Mesodermal cell (in vitro differentiated cells): Measurements from ENCODE around the gene RNF19B.

Experiments
- H3K27ac ChIP-seq: 2 replicates; pipeline ENCODE4 v1.7.0; 2013; ENCODE audit warnings: mild to moderate bottlenecking, low read depth, low read length, moderate library complexity; ENCODE audit not compliant: severe bottlenecking
- H3K36me3 ChIP-seq: 2 replicates; pipeline ENCODE4 v1.7.1; 2013; ENCODE audit warnings: mild to moderate bottlenecking, low read length, moderate library complexity; ENCODE audit not compliant: control insufficient read depth, insufficient read depth
- H3K4me1 ChIP-seq: one replicate; pipeline ENCODE4 v1.7.1; 2013; ENCODE audit warnings: mild to moderate bottlenecking, low read length; ENCODE audit not compliant: insufficient read depth, control insufficient read depth, poor library complexity, severe bottlenecking
- H3K4me3 ChIP-seq: 2 replicates; pipeline ENCODE4 v1.7.0; 2013; ENCODE audit warnings: low read length, control low read depth, mild to moderate bottlenecking; ENCODE audit not compliant: insufficient read depth, poor library complexity, severe bottlenecking; ENCODE audit errors: extremely low read depth
- H3K9me3 ChIP-seq: 2 replicates; pipeline ENCODE4 v1.7.1; 2013; ENCODE audit warnings: mild to moderate bottlenecking, low read length, moderate library complexity; ENCODE audit not compliant: control insufficient read depth
- WGBS, 2 experiments: methylation state at CpG; one replicate each; pipeline ENCODE4 v1.1.5; 2013; ENCODE audit warnings: missing lambda C conversion rate in 2 of 2; ENCODE audit not compliant: insufficient coverage in 2 of 2; 5-methylcytosine and 5-hydroxymethylcytosine counted together

The RNF19B gene

DNA sequence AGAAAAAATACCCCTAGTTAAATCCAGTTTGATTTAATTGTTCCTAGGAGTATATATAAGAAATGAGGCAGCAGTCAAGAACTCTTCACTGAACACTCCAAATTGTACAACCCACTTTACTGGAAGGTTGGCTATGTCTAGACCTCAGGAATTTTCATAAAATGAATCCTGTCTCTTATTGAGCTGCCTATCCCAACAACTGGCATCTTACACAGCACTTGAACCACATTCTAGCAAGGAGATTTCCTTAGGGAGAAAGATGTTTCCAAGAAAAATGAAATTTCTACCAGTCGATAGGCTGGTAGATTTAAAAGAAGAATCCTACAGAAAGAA is 16.3 kb downstream of the RNF19B start:
- Histone ChIP-seq H3K9me3 (no peaks in the 10 kb centered on the region), H3K27ac (no peak overlapping the region), H3K36me3 (peaks cover 35% of the 10 kb centered on the region), H3K4me3 (no peak overlapping the region), H3K4me1 (peaks cover under 1% of the 10 kb centered on the region)
- WGBS, 2 experiments, result 100% methylated on average over 1 of the region's 1 CpG; no CpG with 5 or more reads in 1 of the 2 experiments

DNA sequence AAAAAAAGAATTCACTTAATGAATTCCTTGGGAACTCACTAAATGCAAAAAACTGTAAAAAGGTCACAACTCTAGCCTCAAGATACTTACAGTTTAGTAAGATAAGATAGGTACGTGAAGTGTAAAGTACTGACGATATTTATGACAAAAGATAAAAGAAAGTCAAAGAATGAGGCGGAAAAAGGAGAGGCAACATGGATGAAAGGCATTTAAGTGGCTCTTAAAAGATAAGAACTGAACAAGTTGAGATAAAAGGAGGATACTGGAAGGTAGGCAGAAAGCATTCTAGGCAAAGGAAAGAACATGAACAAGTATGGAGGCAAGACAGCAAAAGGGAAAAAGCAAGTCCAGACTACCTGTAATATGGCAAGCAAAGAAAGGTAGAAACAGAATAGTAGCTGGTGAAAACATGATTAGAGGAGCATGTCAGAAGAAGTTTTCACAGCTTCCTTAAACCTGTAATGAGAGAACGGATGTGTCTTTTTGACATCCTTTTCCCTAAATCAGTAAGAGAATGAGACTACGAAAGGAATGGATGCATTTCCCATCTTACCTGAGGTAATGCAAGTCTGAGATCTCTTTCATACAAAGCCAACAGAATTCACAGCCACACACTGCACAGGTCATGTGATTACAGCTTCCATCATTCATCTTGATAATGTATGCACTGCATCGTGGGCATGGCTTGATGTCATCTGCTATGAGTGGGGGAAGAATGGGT is 16.8 kb downstream of the RNF19B start:
- Histone ChIP-seq H3K4me1 (no peaks in the 10 kb centered on the region), H3K9me3 (no peaks in the 10 kb centered on the region), H3K4me3 (no peak overlapping the region), H3K27ac (no peak overlapping the region), H3K36me3 (peaks cover 39% of the 10 kb centered on the region)
- WGBS, 2 experiments, result 79 to 91% methylated on average over 5 of the region's 6 CpGs

DNA sequence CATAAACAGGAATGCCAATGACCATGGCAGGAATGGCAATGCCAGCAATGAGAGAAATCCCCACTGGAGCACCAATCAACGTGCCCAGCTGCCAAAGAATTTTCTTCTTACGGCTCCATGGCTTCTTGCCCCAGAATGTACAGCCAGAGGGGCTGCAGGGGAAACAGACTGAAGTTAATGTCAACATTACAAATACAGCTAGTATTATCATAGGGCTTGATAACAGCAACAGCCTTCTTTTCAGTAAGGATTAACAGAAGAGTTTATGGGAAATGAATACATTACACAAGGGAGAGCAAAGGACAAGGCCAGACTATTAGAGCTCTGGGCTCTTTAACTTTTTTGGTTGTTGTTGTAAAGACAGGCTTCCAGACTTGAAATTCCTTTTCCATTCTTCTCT is 18.2 kb downstream of the RNF19B start:
- WGBS, 2 experiments, result 93 to 100% methylated on average over 2 of the region's 2 CpGs

DNA sequence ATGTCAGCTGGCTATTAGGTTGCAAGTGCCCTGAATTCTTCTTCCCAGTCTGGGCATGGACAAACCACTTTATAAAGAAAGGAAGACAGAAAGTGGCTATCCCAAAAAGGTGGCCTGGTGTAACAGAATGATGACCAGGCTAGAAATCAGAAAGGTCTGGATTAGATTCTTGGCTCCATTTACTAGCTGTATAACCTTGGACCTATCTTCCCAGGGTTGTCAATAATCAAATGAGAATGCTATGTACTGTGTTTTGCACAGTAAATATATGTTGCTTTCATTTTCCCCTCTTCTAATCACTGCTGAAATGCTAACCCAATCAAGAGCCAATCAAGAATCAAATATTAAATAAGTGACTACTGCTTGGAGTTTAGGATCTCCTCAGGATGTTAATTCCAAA is 20.4 kb downstream of the RNF19B start:
- Histone ChIP-seq H3K36me3 (peaks cover 69% of the 10 kb centered on the region), H3K4me3 (no peak overlapping the region)

More for the DNA sequence above, 18.2 kb downstream of the RNF19B start:
- Histone ChIP-seq H3K4me3 (no peak overlapping the region), H3K4me1 (no peaks in the 10 kb centered on the region), H3K27ac (no peak overlapping the region), H3K36me3 (peaks cover 52% of the 10 kb centered on the region), H3K9me3 (no peaks in the 10 kb centered on the region)

DNA sequence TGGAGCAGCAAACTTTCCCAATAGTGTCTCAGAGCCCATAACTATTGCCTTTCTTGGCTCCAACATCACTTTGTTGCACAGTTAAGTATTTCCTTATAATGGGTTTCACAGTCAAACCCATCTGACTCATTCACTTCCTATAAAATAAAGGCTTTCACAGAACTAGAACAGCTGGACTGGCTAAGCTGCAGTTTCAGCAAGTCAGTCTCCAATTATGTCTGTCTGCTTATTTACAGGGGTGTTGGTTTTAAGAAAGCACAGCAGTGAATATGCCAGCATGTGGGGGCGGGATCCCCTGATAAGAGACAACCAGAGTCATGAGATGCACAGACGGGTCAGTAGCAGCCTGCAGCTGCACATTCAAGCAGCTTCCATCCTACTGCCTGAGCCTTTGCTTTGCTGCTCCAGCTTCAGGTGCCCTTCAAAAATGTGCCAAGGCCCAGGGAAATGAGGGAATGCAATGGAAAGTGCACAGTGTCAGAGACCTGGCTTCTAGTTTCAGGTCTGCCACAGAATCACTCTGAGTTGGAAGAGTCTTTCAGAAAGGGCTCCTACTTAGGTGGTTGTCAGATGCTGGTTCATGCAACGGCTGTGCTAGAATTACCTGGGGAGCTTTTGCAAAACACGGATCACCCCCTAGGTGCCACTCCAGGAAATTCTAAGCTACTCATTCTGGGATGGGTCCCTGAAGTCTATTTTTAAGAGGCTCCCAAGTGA is 24.8 kb downstream of the RNF19B start:
- Histone ChIP-seq H3K4me1 (no peaks in the 10 kb centered on the region), H3K4me3 (no peak overlapping the region), H3K27ac (no peak overlapping the region), H3K36me3 (peaks cover 77% of the 10 kb centered on the region), H3K9me3 (no peaks in the 10 kb centered on the region)
- WGBS, 2 experiments, result 85 to 92% methylated on average over 2 to 4 of the region's 4 CpGs

More for the DNA sequence above, 20.4 kb downstream of the RNF19B start:
- Histone ChIP-seq H3K27ac (no peak overlapping the region), H3K9me3 (no peaks in the 10 kb centered on the region), H3K4me1 (no peaks in the 10 kb centered on the region)

DNA sequence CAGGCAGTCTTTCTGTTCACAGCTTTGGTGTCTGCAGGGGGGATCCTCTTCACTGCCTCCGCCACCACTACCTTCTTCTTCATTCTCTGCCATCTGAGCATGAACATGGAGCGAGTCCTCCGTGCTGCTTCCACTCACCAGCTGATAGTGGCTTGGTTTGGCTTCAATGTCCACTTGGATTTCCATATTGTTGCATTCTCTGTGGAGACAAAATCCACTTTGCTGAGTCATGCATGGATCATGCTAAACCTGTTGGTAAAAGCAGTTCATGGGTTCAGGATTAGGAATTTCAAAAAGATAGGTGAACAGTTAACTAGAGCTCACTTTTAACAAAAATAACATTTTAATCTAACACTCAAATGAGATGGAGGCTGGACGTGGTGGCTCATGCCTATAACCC is 27.5 kb downstream of the RNF19B start:
- Histone ChIP-seq H3K27ac (no peak overlapping the region), H3K36me3 (peaks cover 52% of the 10 kb centered on the region), H3K4me1 (peaks cover 8% of the 10 kb centered on the region), H3K9me3 (no peaks in the 10 kb centered on the region), H3K4me3 (no peak overlapping the region)
- 91 to 96% methylated on average over 3 to 4 of the region's 4 CpGs for WGBS, 2 experiments

DNA sequence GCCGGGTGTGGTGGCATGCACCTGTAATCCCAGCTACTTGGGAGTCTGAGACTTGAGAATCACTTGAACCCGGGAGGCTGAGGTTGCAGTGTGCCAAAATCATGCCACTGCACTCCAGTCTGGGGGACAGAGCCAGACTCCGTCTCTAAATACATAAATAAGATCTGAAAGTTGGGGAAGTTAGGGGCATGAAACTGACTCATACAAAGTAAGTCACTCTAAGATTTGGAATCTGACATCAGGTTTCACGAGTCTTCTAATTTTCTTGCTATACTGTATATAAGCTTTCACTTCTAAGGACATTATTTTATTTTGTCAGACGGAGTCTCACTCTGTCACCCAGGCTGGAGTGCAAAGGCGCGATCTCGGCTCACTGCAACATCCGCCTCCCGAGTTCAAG is 30.1 kb downstream of the RNF19B start:
- 92 to 95% methylated on average over 7 to 9 of the region's 10 CpGs for WGBS, 2 experiments
- Histone ChIP-seq H3K9me3 (no peaks in the 10 kb centered on the region), H3K4me3 (no peak overlapping the region), H3K36me3 (peaks cover 30% of the 10 kb centered on the region), H3K27ac (peak overlapping the region; percentile 87), H3K4me1 (peaks cover 8% of the 10 kb centered on the region)

DNA sequence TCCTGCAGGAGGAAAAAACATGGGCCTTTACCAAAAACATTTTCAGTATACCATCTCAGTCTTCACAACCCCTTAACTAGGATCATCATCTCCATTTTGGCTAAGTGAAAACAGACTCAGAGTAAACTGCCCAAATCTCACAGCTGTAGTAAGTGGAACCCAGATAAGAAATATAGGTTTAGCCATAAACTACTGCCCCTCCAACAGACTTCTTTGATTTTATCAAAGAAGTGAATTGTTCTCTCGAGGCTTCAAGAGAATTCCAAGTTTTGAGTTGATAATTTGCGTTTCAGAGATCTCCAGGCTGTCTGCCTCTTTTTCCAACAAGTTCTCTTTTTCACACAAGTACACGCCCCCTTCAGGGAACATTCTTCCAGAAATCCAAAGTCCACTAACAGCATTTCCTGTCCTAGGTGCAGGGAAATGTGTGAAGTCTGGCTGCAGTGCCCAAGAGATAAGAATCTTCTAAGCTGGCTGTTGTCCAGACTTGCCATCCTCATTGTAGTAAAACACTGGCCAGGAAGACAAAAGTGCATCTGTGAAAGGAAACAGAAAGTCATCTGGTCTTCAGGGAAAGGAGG is 30.8 kb downstream of the RNF19B start:
- Histone ChIP-seq H3K4me1 (peaks cover 8% of the 10 kb centered on the region), H3K27ac (peak overlapping the region; percentile 87), H3K36me3 (peaks cover 29% of the 10 kb centered on the region), H3K9me3 (no peaks in the 10 kb centered on the region), H3K4me3 (no peak overlapping the region)
- no CpG with 5 or more reads among the region's 3 CpGs for WGBS, 2 experiments

DNA sequence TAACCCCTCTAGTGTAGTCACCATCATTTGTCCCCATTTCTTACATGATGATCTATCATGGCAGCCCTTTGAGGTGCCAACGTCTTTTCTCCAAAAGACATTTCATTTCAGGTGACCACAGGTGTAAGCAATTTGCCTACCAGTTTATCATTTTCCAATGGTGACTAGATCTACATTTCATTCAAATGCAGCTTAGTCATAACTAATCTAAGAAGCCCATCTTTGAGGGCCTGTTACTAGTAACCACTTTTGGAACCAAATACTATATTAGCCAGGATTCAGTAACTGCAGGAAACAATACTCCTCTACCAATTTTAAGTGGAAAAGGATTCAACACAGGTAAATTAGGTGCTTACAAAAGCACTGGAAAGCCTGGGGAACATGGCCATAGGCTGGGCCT is 32.8 kb downstream of the RNF19B start:
- 82 to 100% methylated on average over 1 of the region's 1 CpG for WGBS, 2 experiments
- no peak overlapping the region for H3K27ac ChIP-seq
- H3K9me3 ChIP-seq, result no peaks in the 10 kb centered on the region
- no peak overlapping the region for H3K4me3 ChIP-seq
- peaks cover 10% of the 10 kb centered on the region for H3K36me3 ChIP-seq
- H3K4me1 ChIP-seq, result peaks cover 10% of the 10 kb centered on the region

DNA sequence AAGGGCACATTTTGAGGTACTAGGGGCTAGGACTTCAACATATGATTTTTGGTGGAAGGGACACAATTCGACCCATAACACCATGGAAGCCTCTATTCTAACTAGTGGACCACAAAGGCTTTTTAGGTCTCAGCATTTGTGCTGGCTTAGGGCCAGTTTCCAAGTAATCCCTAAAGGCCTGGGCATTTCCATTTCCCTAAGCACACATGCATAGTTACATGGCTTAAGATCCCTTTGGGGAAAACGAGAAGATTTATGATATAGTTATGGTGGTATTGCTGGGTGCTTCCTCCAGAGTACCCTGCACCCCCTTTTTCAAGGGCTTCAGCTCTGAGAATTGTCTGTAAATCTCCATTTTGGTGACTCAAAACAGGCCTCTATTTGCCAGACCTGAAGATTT is 35.2 kb downstream of the RNF19B start:
- Histone ChIP-seq H3K36me3 (no peaks in the 10 kb centered on the region), H3K4me3 (no peak overlapping the region), H3K4me1 (peaks cover 20% of the 10 kb centered on the region), H3K9me3 (no peaks in the 10 kb centered on the region), H3K27ac (no peak overlapping the region)
- WGBS, 2 experiments, result 100% methylated on average over 1 of the region's 2 CpGs; no CpG with 5 or more reads in 1 of the 2 experiments

DNA sequence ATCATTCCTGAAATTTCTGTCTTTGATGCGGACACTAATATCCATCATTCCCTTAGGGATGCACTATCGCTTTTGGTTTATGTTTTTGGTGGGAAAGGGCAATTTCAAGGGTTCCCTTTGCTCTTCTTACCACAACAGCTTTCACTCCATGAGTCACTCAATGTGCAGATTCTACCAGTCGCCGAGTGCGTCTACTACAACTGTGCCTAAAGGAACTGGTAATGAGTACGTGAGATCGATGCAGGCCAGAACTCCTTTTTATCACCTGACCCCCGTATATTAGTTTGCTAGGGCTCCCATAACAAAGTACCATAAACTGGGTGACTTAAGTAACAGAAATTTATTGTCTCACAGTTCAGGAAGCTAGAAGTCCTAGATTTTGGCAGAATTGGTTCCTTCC is 35.9 kb downstream of the RNF19B start:
- Histone ChIP-seq H3K36me3 (no peaks in the 10 kb centered on the region), H3K4me1 (peaks cover 18% of the 10 kb centered on the region), H3K27ac (no peak overlapping the region), H3K4me3 (no peak overlapping the region), H3K9me3 (no peaks in the 10 kb centered on the region)
- 100% methylated on average over 1 to 3 of the region's 8 CpGs for WGBS, 2 experiments
